Measurements from ENCODE around the gene LRRC56.

The LRRC56 gene

GRCh38 chr11:520428-521176 lies 16.7 kb upstream of the LRRC56 start:
- no peak for TF ChIP-seq CTCF (conservative IDR thresholded peaks at IDR 0.05; ENCODE audit: low read depth)
- ChIA-PET CTCF (interaction anchor here (0.6 to 0.7 kb wide), 2 partner anchors 9 to 207 kb away, joined by 3 read pairs; no protein-coding TSS in a partner anchor), POLR2A (ENCODE audit: low non-redundant PET) (no interaction called here)
- DNase-seq (ENCODE audit: low spot score) = no peak
- peak overlapping the region; percentile 20; the same call in 1 of the 2 replicates for H3K27ac ChIP-seq

- CTCF ChIA-PET = interaction anchor here (0.6 kb wide), 1 partner anchor 183 kb away, joined by 4 read pairs; no protein-coding TSS in a partner anchor
- peak overlapping the region; percentile 20; the same call in 1 of the 2 replicates for H3K27ac ChIP-seq
- TF ChIP-seq CTCF (conservative IDR thresholded peaks at IDR 0.05; ENCODE audit: low read depth) = no peak
- POLR2A ChIA-PET (ENCODE audit: low non-redundant PET) = no interaction called here
- no peak for DNase-seq (ENCODE audit: low spot score)
These were observed 16.1 kb upstream of the LRRC56 start for GRCh38 chr11:521177-521688.

DNA sequence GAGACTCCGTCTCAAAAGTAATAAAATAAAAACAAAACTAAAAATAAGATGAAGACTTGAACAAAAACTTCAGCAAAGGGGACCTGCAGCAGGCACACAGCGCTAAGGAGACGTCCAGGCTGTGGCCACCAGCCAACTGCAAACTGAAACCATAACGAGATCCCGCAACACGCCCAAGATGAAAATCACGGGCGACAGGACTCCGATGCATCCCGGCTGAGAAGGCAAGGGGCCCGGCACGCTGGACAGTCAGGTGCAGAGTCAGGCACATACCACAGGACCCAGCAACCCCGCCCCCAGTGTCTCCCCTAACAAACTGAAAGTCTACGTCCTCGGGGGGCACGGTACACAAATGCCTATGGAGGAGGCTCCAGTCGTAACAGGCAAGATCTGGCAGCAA lies 11.1 kb upstream of the LRRC56 start:
- ChIA-PET POLR2A (ENCODE audit: low non-redundant PET) (no interaction called here), CTCF (no interaction called here)
- no peak for TF ChIP-seq CTCF (conservative IDR thresholded peaks at IDR 0.05; ENCODE audit: low read depth)
- no peak for DNase-seq (ENCODE audit: low spot score)
- H3K27ac ChIP-seq = peak overlapping the region; percentile 17; the same call in 1 of the 2 replicates

DNA sequence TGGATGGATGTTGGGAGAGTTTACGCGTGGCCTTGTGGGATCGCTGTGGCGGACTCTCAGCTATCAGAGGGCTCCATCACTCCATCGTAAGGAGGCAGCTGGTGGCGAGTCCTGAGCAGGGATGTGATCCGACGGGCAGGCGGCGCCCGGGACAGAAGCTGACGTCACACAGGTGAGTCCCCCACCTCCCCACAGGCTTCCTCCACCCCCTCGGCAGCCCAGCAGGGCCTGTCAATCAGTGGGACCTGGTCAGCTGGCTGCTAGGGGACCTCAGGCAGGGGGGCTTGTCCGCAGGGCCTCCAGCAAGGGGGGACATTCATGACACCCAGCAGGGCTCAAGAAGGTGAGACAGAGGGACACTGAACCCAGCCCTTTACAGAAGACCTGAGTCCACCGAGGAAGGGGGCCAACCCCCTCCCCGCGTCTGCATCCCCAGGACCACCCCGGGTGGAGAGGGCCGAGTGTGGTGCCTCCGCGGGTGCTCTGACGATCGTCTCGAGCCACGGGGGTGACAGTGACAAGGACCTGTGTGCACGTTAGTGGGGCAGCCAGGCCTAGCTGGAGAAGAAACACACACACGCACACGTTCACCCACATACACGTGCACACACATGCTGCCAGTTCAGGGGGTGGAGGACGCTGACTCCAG lies 9.0 kb upstream of the LRRC56 start:
- no peak overlapping the region for H3K27ac ChIP-seq
- ChIA-PET CTCF (no interaction called here), POLR2A (ENCODE audit: low non-redundant PET) (no interaction called here)
- no peak for DNase-seq (ENCODE audit: low spot score)
- TF ChIP-seq CTCF (conservative IDR thresholded peaks at IDR 0.05; ENCODE audit: low read depth) = no peak

DNA sequence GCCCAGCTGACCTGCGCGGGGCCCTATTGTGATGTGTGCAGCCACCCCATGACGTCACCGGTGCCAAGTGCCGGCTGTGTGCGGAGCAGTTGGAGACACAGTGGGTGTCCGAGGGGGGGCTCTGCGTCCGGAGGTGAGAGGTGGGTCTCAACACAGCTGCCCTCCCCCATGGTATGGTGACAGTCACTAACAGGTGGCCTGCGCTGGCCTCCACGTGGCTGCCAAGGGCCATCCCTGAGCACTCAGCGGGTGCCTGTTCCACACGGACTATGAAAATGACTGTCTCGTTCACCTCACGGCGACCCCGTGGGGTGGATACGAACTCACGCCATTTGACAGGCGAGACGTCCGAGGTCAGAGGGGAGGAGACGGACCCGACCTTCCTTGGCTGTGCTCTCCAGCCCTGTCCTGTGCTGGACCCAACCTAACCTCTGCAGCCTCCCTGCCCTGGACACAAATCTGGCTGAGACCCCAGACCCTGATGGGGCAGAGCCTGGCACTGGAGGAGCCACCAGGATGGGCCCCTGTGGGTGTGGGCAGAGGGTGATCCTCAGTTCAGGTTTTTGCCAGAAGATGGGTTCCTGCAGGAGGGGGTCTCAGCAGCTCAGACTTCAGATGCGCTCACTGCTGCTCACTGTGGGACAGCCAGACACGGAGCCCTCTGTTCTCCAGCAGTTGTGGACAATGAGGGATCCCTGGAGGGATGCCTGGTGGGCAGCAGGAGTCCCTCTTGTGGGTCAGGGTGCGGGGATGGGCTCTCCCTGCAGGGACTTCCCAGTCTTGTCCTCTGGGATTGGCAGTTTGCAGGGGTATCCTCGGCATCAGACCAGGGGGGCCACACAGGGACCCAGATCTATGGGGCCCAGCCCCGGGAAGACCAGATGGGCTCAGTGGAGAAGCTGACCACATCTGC lies 8.3 kb upstream of the LRRC56 start:
- no peak for TF ChIP-seq CTCF (conservative IDR thresholded peaks at IDR 0.05; ENCODE audit: low read depth)
- ChIA-PET CTCF (no interaction called here), POLR2A (ENCODE audit: low non-redundant PET) (no interaction called here)
- peak overlapping the region; percentile 36 for H3K27ac ChIP-seq
- DNase-seq (ENCODE audit: low spot score) = no peak
